ENCODE data around the gene TRIM22.
"Not testable (repeated sequence)": the region's sequence is repeated elsewhere in the genome, so short reads cannot be mapped to it uniquely, and the experiment has no call there.

- not testable (repeated sequence) for TF ChIP-seq CTCF (IDR thresholded peaks at IDR 0.05; ENCODE audit: insufficient read depth, low read depth, low read length); EZH2 (IDR thresholded peaks at IDR 0.05; ENCODE audit: insufficient read depth, low read length)
These were observed 1.8 kb downstream of the TRIM22 start for GRCh38 chr11:5691238-5691963.
